MCF 10A (cell line): ENCODE data around the gene TRIM68. TPM values are rescaled to one million over a fixed set of nuclear protein-coding genes. Genes with fewer than 3 reads are reported as not detected.

ENCODE experiments used
- BruUV-seq: library from RNA; stranded (reverse); fragments of 400-500 nt; replicated peaks from 2 replicates; lab custom pipeline; 2021; lab: Mats Ljungman, UMichigan
- CTCF ChIA-PET: fragments of 300-600 bp; sonication (Branson Sonifier 250); formaldehyde crosslinking; extraction: SDS; loops from one replicate; lab custom pipeline; 2021; ENCODE audit warnings: antibody characterized with exemption, inconsistent platforms; lab: Yijun Ruan, JAX
- POLR2A ChIA-PET: fragments of 300-600, 350-650 bp; sonication (Branson Sonifier 250); formaldehyde crosslinking; extraction: SDS; loops from one replicate; lab custom pipeline; 2020; ENCODE audit warnings: antibody characterized with exemption, inconsistent platforms; lab: Yijun Ruan, JAX
- DNase-seq: peaks from one replicate; pipeline ENCODE4 v3.0.0-alpha.2; 2018; ENCODE audit not compliant: unreplicated experiment
- H3K27ac Mint-ChIP-seq: one replicate; pipeline ENCODE4 v1.8.0; 2022; ENCODE audit warnings: mild to moderate bottlenecking, low read depth, mixed read lengths; ENCODE audit not compliant: unreplicated experiment
- H3K27me3 Mint-ChIP-seq: one replicate; pipeline ENCODE4 v1.8.0; 2022; ENCODE audit warnings: mixed read lengths; ENCODE audit not compliant: insufficient read depth, unreplicated experiment
- H3K36me3 Mint-ChIP-seq: one replicate; pipeline ENCODE4 v1.8.0; 2022; ENCODE audit warnings: mild to moderate bottlenecking, moderate library complexity, mixed read lengths; ENCODE audit not compliant: insufficient read depth, unreplicated experiment
- H3K4me1 Mint-ChIP-seq: one replicate; pipeline ENCODE4 v1.8.0; 2022; ENCODE audit warnings: mixed read lengths; ENCODE audit not compliant: insufficient read depth, unreplicated experiment
- H3K4me3 Mint-ChIP-seq: one replicate; pipeline ENCODE4 v1.8.0; 2022; ENCODE audit warnings: mild to moderate bottlenecking, moderate library complexity, mixed read lengths; ENCODE audit not compliant: unreplicated experiment
- H3K9me3 Mint-ChIP-seq: one replicate; pipeline ENCODE4 v1.8.0; 2022; ENCODE audit warnings: mixed read lengths; ENCODE audit not compliant: unreplicated experiment
- CTCF ChIP-seq: fragments of 200-600 bp; IDR thresholded peaks from one replicate; pipeline ENCODE4 v1.8.0; 2022; ENCODE audit warnings: antibody characterized with exemption, mild to moderate bottlenecking; ENCODE audit not compliant: unreplicated experiment
- intact Hi-C: fragments of 100-400 bp; cut with micrococcal nuclease; formaldehyde crosslinking; loops from 2 replicates; pipeline ENCODE4 v1.14.1; 2022
- total RNA-seq: library from RNA; stranded (reverse); gene quantifications from 2 replicates; pipeline ENCODE4 v1.2.3, GENCODE V29; 2022

Gene TRIM68
- total RNA-seq, 1 experiment from 2014 or later = 7.9 TPM

GRCh38 chr11:4636962-4637661 is 29.1 kb upstream of the TRIM68 start, which contains the start of gene OR51D1:
Gene OR51D1, plus strand, starts transcription at chr11:4637477. Its CDS starts 2,314 bp downstream, at chr11:4639791.
- ChIA-PET CTCF (interaction anchor here (0.5 to 4.5 kb wide), 72 partner anchors 8 to 1987 kb away, joined by 3 to 122 read pairs (median 4); partner anchors contain the start of genes OR52N2, OR52R1 and TRIM68), POLR2A (no interaction called here)
- H3K27me3 Mint-ChIP-seq = no peaks in the 10 kb centered on the region
- H3K4me3 Mint-ChIP-seq = no peak within 1 kb of the TSS
- H3K4me1 Mint-ChIP-seq = no peaks in the 10 kb centered on the region
- TF ChIP-seq CTCF = peak; percentile 81
- no peak within 1 kb of the TSS for H3K27ac Mint-ChIP-seq
- peak; percentile 65 for DNase-seq
- intact Hi-C loops = loop anchor here (1.0 to 2.0 kb wide), 2 partner anchors 190 to 367 kb away; no protein-coding TSS in a partner anchor
- H3K9me3 Mint-ChIP-seq = no peaks in the 10 kb centered on the region
- BruUV-seq = no TSS peak
- no peaks in the 10 kb centered on the region for H3K36me3 Mint-ChIP-seq

- no peak for DNase-seq
- H3K27ac Mint-ChIP-seq = no peak overlapping the region
- no peaks in the 10 kb centered on the region for H3K9me3 Mint-ChIP-seq
- no peaks in the 10 kb centered on the region for H3K4me1 Mint-ChIP-seq
- H3K36me3 Mint-ChIP-seq = no peaks in the 10 kb centered on the region
- TF ChIP-seq CTCF = no peak
- peaks cover 2% of the 10 kb centered on the region for H3K27me3 Mint-ChIP-seq
- ChIA-PET CTCF (interaction anchor here (0.5 to 4.5 kb wide), 47 partner anchors 9 to 644 kb away, joined by 3 to 122 read pairs (median 4); partner anchors contain the start of gene TRIM68), POLR2A (no interaction called here)
- H3K4me3 Mint-ChIP-seq = no peak overlapping the region
- no TSS peak for BruUV-seq
- intact Hi-C loops = loop anchor here (2.0 kb wide), 1 partner anchor 191 kb away; no protein-coding TSS in a partner anchor
These were observed 28.1 kb upstream of the TRIM68 start for GRCh38 chr11:4636136-4636535.

GRCh38 chr11:4626207-4627099 is 18.4 kb upstream of the TRIM68 start:
- H3K36me3 Mint-ChIP-seq = no peaks in the 10 kb centered on the region
- intact Hi-C loops = loop anchor here (1.0 to 5.0 kb wide), 5 partner anchors 378 to 1181 kb away; partner anchors contain the start of gene OR52N2
- peaks cover 45% of the 10 kb centered on the region for H3K27me3 Mint-ChIP-seq
- peak; percentile 88 for DNase-seq
- BruUV-seq = no TSS peak
- peak; percentile 73 for TF ChIP-seq CTCF
- no peaks in the 10 kb centered on the region for H3K4me1 Mint-ChIP-seq
- ChIA-PET POLR2A (no interaction called here), CTCF (interaction anchor here (0.6 to 9.2 kb wide), 30 partner anchors 10 to 756 kb away, joined by 3 to 122 read pairs (median 3); partner anchors contain the start of gene OR51D1)
- no peak overlapping the region for H3K4me3 Mint-ChIP-seq
- H3K27ac Mint-ChIP-seq = no peak overlapping the region
- peaks cover 7% of the 10 kb centered on the region for H3K9me3 Mint-ChIP-seq
